DND-41 (cell line): ENCODE data around the gene PPP1R36.
"Not testable (repeated sequence)": the region's sequence is repeated elsewhere in the genome, so short reads cannot be mapped to it uniquely, and the experiment has no call there.

ENCODE experiments used
- ATAC-seq: fragments of 200-7000 bp; cut with Tn5 transposase; 3 replicates; pipeline ENCODE4 v1.9.1; 2021; ENCODE audit warnings: low read depth; ENCODE audit not compliant: insufficient read depth
- DNase-seq: peaks from one replicate; pipeline ENCODE4 v3.0.0-alpha.2; 2020
- H2AFZ ChIP-seq: 2 replicates; pipeline ENCODE4 v1.6.0; 2012; ENCODE audit warnings: low read depth, low read length
- H3K27ac ChIP-seq: 2 replicates; pipeline ENCODE4 v1.5.1; 2012; ENCODE audit warnings: low read length, inconsistent platforms
- H3K27me3 ChIP-seq: fragments of 200-600 bp; sonication (generic); 2 replicates; pipeline ENCODE4 v1.6.0; 2012; ENCODE audit warnings: low read length, mild to moderate bottlenecking, inconsistent platforms; ENCODE audit not compliant: insufficient read depth, poor library complexity
- H3K36me3 ChIP-seq: 2 replicates; pipeline ENCODE4 v1.5.1; 2012; ENCODE audit warnings: low read length, inconsistent platforms; ENCODE audit not compliant: insufficient read depth
- H3K4me1 ChIP-seq: 2 replicates; pipeline ENCODE4 v1.5.1; 2012; ENCODE audit warnings: mild to moderate bottlenecking, low read length; ENCODE audit not compliant: insufficient read depth
- H3K4me2 ChIP-seq: 2 replicates; pipeline ENCODE4 v1.6.0; 2012; ENCODE audit warnings: mild to moderate bottlenecking, moderate library complexity, low read length, inconsistent platforms; ENCODE audit not compliant: insufficient read depth
- H3K4me3 ChIP-seq, 2 experiments: fragments of 200-600 bp in 1 of 2; shearing (Covaris generic) in 1 of 2; 2 replicates each; pipeline ENCODE4 v1.5.1; 2012 to 2016; ENCODE audit warnings: inconsistent platforms in 2 of 2, low read length in 2 of 2, mild to moderate bottlenecking in 2 of 2, low read depth in 1 of 2, moderate library complexity in 1 of 2
- H3K79me2 ChIP-seq: 2 replicates; pipeline ENCODE4 v1.6.0; 2012; ENCODE audit warnings: low read length, inconsistent platforms; ENCODE audit not compliant: insufficient read depth
- H3K9ac ChIP-seq: 2 replicates; pipeline ENCODE4 v1.6.0; 2012; ENCODE audit warnings: low read depth, mild to moderate bottlenecking, inconsistent platforms, low read length, moderate library complexity
- H3K9me3 ChIP-seq: 2 replicates; pipeline ENCODE4 v1.5.1; 2012; ENCODE audit warnings: low read length, moderate library complexity, mild to moderate bottlenecking, inconsistent platforms; ENCODE audit not compliant: insufficient read depth, severe bottlenecking
- H4K20me1 ChIP-seq: 2 replicates; pipeline ENCODE4 v1.6.0; 2012; ENCODE audit warnings: low read length; ENCODE audit not compliant: insufficient read depth
- CTCF ChIP-seq: IDR thresholded peaks from 2 replicates; pipeline ENCODE4 v1.5.1; 2012; ENCODE audit warnings: borderline replicate concordance, low read length, moderate library complexity, mild to moderate bottlenecking; ENCODE audit not compliant: poor library complexity, severe bottlenecking; ENCODE audit errors: extremely low read depth
- EZH2 ChIP-seq: IDR thresholded peaks from 3 replicates; pipeline ENCODE4 v1.6.1; 2012; ENCODE audit warnings: borderline replicate concordance, low read depth, mild to moderate bottlenecking, moderate library complexity, low read length, inconsistent platforms; ENCODE audit not compliant: severe bottlenecking

Gene PPP1R36

DNA sequence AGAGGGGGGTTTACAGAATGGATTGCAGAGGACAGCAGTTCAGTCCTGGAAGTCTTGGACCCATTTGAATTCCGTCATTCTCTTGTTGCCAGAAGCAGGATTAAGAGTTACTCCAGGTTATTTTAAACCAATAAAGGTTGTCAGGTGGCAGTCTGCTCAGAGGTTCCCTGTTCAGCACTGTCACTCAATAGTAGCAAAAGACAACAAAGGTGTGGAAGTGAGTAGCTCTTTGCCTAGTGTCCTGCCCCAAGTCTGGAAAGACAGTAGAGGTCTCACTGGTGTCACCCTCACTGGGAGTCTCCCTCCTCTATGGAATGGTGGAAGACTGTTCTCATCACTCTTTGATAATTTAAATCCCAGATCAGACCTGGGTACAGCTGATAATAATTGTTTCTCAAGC lies 81.0 kb downstream of the PPP1R36 start:
- no peak for DNase-seq
- peaks cover 4% of the 10 kb centered on the region for H3K27me3 ChIP-seq

DNA sequence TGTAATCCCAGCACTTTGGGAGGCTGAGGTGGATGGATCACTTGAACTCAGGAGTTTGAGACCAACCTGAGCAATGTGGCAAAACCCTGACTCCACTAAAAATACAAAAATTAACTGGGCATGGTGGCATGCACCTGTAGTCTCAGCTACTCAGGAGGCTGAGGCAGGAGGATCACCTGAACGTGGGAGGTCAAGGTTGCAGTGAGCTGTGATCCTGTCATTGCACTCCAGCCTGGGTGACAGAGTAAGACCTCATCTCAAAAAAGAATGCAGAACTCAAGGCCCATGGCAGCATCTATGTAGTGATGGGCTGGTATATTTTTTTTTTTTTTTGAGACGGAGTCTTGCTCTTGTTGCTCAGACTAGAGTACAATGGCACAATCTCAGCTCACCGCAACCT lies 81.5 kb downstream of the PPP1R36 start:
- H3K79me2 ChIP-seq, H3K4me3 ChIP-seq, H3K9ac ChIP-seq, DNase-seq, H3K9me3 ChIP-seq, H3K27ac ChIP-seq, H3K27me3 ChIP-seq, H3K4me1 ChIP-seq, H4K20me1 ChIP-seq, H3K4me2 ChIP-seq, H3K36me3 ChIP-seq, ATAC-seq, H2AFZ ChIP-seq: not testable (repeated sequence)

More for the DNA sequence above, 81.0 kb downstream of the PPP1R36 start:
- Histone ChIP-seq H3K4me1 (no peaks in the 10 kb centered on the region), H3K4me2 (no peak overlapping the region), H3K4me3 (no peak overlapping the region), H3K36me3 (no peaks in the 10 kb centered on the region), H4K20me1 (no peaks in the 10 kb centered on the region), H3K79me2 (no peaks in the 10 kb centered on the region), H3K9me3 (no peaks in the 10 kb centered on the region), H3K9ac (no peak overlapping the region), H3K27ac (no peak overlapping the region), H2AFZ (no peak overlapping the region)
- ATAC-seq: no peak
- TF ChIP-seq EZH2 (no peak), CTCF (no peak)

DNA sequence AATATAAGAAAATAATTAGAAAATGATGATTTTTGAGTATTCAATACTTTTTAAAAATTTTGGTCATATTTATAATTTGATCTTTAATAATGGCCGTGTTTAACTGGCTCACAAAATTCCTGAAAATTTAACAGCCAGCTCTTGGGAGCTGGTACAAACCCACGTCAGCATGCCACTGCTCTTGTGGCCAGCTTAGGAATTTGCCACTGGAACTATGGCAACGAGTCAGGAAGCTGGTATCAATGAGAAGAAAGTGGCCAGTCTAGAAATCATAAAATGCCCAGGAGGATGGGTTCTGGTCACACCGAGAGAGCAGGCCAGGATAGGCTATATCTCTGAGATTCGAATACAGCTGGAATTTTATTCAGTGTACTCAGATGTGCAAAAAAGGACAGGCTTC lies 82.3 kb downstream of the PPP1R36 start:
- Histone ChIP-seq H3K4me2 (no peak overlapping the region), H2AFZ (no peak overlapping the region), H3K27me3 (peaks cover 4% of the 10 kb centered on the region), H3K79me2 (no peaks in the 10 kb centered on the region), H3K36me3 (no peaks in the 10 kb centered on the region), H3K9me3 (no peaks in the 10 kb centered on the region), H4K20me1 (no peaks in the 10 kb centered on the region), H3K27ac (no peak overlapping the region), H3K9ac (no peak overlapping the region), H3K4me1 (peaks cover 5% of the 10 kb centered on the region; the same call in 1 of the 2 replicates), H3K4me3 (no peak overlapping the region)
- DNase-seq (no peak), ATAC-seq (no peak)
- TF ChIP-seq EZH2 (no peak), CTCF (no peak)

GRCh38 chr14:64634558-64634957 lies 84.8 kb downstream of the PPP1R36 start:
- H3K79me2 ChIP-seq: no peaks in the 10 kb centered on the region
- H3K27ac ChIP-seq: no peak overlapping the region
- H2AFZ ChIP-seq: no peak overlapping the region
- no peak for ATAC-seq
- no peaks in the 10 kb centered on the region for H3K9me3 ChIP-seq
- no peak overlapping the region for H3K4me3 ChIP-seq
- H3K4me2 ChIP-seq: no peak overlapping the region
- TF ChIP-seq CTCF (no peak), EZH2 (no peak)
- no peaks in the 10 kb centered on the region for H4K20me1 ChIP-seq
- no peak for DNase-seq
- no peaks in the 10 kb centered on the region for H3K36me3 ChIP-seq
- no peak overlapping the region for H3K9ac ChIP-seq
- peaks cover 4% of the 10 kb centered on the region for H3K27me3 ChIP-seq
- H3K4me1 ChIP-seq: peaks cover 5% of the 10 kb centered on the region; the same call in 1 of the 2 replicates
